ENCODE data around the gene SPTBN4. TPM values are rescaled to one million over a fixed set of nuclear protein-coding genes. Genes with fewer than 3 reads are reported as not detected.
"Not testable (repeated sequence)": the region's sequence is repeated elsewhere in the genome, so short reads cannot be mapped to it uniquely, and the experiment has no call there.

SPTBN4 gene
- 0.20 TPM for total RNA-seq

DNA sequence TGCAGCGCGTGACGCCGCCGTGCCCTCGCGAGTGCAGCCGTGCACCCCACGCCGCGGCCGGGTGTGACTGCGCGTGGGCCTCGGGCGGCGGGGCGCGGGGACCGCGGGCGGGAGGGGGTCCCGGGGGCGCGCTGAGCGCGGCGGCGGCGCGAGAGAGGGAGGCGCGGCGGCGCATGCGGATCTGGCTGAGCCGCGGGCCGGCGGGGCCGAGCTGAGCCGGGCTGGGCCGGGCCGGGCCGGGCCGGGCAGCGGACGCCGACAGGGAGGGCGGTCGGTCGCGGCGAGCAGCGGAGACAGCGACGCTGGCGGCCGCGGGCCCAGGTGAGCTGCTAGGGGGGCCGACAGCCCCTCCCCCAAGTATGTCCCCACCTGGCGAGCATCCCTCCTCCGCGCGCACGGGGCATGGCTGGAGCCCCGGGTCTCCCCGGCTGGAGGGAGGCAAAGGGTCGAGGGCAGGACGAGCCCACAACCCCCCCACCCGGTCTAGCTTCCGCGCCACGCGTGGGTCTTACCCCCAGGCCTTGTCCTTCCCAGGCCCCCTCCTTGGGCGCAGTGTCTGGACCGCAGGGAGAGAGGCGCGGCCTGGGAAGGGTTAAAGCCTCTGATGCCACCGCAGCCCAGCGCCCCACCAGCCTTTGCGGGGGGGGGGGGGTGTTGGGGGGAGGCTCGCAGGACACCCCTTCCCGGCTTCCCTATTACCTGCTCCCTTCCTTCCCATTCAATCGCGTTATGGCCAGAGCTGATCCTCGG lies at the start of gene SPTBN4:
SPTBN4 (plus strand) TSS at position 17 of the 750 bp plus-strand sequence. CDS start 5,621 bp downstream, outside the sequence.
- no peak for ATAC-seq

DNA sequence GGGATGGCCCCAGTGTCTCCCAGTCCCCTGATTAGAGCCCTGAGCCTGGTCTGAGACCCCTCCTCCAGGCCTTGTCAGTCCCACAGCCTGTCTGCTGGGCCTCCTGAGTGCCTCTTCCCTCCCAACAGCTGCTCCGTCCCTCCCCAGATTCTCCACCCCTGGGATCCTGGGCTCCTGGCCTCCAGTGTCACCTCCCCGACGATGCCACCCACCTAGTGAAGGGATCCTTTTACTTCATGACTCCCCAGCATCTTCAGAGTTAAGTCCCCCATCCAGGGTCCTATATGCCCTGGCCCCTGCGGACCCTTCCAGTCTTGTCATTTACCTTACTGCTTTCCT lies 49.2 kb upstream of the SPTBN4 start:
- ATAC-seq = no peak

DNA sequence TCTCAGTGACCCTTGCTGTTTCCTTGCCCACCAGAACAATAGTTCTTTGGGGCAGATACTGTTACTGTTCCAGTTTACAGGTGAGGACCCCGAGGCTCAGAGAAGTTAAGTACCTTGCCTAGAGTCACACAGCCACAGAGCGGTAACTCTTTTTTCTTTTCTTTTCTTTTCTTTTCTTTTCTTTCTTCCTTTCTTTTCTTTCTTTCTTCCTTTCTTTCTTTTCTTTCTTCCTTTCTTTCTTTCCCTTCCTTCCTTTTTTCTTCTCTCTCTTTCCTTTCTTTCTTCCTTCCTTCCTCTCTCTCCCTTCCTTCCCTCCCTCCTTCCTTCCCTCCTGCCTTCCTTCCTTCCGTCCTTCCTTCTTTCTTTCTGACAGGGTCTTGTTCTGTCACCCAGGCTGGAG lies 48.8 kb upstream of the SPTBN4 start:
- no peak for ATAC-seq

DNA sequence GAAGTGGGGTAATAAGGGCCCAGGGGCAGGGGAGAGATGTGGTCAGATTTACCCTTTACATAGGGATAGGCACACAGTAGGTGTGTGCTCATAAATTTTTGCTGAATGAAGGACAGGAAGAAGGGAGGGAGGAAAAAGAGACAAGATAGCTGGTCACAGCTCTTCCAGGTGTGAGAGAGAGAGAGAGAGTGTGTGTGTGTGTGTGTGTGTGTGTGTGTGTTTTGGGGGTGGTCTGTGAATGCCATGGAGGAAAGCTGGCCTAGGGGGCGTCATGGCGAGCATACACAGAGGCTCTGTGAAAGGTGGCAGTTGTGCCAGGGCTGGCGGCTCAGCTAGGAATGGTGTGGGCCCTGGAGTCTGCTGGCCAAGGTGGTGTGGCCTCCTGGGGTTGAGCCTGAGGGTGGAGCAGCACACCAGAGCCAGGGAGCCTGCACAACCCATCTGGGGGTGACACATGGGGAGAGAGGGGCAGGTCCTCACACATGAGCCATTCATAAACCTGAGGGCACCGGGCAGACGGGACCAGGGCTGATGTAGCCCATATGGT lies 47.7 kb upstream of the SPTBN4 start:
- no peak for ATAC-seq

DNA sequence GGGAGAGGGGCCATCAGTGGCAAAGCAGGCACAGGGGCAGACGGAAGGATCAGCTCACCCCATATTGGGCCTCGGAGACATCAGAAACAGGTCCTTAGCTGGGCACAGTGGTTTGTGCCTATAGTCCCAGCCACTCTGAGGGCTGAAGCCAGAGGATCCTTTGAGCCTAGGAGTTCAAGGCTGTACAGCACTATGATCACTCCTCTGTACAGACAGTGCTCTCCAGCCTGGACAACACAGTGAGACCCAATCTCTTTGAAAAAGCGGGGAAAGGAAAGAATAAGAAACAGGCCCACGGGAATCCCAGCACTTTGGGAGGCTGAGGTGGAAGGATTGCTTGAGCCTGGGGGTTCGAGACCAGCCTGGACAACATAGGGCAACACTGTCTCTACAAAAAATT lies 47.0 kb upstream of the SPTBN4 start:
- ATAC-seq = no peak

DNA sequence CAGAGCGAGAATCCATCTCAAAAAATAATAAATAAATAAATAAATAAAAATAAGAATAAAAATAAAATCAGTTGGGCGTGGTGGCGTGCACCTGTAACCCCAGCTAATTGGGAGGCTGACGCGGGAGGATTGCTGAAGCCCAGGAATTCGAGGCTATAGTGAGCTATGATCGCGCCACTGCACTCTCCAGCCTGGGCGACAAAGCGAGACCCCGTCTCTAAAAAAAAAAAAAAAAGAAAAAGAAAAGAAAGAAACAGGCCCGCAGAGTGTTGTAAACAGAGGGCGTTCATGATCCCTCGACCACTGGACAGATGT lies 46.4 kb upstream of the SPTBN4 start:
- ATAC-seq = no peak

DNA sequence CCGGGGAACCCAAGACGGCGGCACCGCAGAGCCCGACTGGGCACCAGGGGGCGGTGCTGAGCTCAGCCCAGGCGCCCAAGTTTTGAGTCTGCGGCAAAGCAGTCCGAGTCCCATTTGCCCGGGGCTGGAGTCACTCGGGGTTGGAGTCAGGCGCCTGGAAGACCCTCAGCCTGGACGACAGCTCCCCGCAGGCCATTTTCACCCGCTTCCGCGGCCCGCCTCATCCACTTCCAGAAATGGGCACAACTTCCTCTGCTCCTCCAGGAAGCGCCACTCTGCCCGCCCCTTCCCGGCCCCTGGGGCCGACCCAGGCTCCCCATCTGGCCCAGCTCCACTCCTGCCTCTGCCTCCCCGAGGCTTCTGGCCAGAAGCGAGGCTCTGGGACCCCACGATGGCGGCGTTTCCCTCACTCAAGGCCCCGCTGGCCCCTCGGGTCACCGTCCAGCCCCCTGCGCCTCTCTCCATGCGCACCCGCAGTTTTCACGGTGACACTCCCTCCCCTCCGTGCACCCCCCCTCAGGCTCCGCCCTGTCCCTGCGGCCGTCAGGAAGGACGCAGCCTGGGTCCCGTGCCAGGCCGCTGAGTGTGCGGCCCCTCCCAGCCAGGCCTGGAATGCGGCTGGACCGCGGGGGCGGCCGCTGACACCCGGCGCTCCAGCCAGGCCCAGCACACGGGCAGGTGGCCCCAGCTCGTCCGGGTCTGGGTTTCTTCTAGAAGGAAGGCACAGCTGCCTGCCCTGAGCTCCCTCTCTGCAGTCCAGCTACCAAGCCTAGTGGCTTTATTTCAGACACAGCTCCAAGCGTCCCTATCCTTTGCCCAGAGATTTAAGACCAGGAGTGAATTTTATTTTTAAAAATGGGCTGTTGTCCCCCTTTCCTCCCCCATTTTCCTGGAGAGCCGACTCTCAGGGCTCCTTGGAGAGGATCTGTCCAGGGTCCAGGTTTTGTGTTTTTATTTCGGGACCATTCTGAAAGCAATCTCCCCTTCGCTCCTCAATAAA lies 45.7 kb upstream of the SPTBN4 start:
- ATAC-seq = peak; percentile 82

DNA sequence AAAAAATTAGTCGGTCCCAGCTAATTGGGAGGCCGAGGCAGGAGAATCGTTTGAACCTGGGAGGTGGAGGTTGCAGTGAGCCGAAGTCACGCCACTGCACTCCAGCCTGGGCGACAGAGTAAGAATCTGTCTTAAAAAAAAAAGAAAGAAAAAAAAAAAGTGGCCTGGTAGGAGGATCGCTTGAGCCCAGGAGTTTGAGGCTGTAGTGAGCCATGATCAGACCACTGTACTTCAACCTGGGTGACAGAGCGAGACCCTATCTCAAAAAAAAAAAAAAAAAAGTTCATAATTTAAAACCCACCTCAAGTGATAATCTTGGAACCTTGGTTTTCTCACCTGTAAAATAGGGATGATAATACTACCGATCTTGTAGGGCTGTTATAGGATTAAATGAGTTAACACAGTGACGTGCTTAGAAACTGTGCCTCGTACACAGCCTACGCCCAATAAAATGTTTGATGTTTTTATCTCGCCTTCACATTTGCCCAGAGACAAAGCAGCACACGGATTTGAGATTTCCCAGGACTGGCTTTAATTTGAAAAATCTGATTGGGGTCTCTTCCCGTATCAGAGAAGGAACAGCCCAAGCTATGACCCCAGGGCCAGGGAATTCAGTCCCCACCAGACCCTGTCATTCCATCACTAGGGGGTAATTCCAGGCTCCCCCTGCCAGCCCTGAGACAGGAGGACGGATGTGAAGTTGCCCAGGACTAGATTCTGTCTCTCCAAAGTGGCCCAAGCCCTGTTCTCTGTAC lies 44.6 kb upstream of the SPTBN4 start:
- no peak for ATAC-seq

DNA sequence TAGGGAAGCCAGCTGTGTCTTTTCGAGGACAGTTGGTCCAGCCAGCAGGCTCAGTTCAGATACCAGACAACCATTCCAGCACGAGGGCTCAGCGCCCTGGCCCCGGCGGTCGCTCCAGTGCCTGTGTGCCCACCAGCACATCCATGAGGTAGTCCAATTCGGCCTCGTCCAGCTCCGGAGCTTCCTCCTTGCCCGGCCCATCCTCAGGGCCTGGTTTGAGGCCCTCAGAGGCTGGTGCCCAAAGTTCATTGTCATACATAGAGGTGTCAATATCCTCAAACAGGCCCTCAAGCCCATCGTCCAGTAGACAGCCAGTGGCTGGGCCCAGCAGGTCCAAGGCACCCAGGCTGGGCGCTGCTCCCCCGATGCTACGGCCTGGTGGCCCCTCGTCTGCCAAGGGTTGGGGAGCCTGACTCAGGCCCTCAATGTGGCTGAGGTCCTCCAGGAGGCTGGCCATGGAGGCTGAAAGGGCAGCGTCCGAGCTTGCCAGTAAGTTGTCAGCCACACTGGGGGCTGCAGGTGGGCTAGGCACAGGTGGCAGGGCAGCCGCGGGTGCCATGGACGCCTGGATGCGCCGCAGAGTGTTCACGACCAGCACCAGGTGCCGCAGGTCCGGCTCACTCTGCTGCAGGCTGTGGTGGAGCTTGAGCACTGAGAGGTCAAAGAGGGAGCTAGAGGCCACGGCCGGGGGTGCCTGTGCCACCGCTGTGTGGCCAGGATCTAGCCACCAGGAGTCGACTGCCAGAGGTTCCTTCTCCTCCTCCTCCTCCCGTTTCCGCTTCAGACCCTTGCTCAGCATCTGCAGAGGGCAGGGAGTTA lies 43.8 kb upstream of the SPTBN4 start:
- ATAC-seq = no peak

DNA sequence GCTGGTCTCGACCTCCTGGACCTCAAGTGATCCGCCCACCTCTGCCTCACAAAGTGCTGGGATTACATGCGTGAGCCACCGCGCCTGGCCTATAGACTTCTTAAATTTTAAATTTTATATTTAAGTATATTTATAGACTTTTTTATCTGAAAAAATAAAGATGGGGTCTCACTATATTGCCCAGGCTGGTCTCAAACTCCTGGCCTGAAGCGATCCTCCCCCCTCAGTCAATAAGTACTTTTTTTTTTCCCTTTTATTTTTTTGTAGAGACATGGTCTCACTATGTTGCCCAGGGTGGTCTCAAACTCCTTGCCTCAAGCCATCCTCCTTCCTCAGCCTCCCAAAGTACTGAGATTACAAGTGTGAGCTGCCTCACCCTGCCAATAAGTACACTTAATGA lies 42.9 kb upstream of the SPTBN4 start:
- ATAC-seq = no peak

DNA sequence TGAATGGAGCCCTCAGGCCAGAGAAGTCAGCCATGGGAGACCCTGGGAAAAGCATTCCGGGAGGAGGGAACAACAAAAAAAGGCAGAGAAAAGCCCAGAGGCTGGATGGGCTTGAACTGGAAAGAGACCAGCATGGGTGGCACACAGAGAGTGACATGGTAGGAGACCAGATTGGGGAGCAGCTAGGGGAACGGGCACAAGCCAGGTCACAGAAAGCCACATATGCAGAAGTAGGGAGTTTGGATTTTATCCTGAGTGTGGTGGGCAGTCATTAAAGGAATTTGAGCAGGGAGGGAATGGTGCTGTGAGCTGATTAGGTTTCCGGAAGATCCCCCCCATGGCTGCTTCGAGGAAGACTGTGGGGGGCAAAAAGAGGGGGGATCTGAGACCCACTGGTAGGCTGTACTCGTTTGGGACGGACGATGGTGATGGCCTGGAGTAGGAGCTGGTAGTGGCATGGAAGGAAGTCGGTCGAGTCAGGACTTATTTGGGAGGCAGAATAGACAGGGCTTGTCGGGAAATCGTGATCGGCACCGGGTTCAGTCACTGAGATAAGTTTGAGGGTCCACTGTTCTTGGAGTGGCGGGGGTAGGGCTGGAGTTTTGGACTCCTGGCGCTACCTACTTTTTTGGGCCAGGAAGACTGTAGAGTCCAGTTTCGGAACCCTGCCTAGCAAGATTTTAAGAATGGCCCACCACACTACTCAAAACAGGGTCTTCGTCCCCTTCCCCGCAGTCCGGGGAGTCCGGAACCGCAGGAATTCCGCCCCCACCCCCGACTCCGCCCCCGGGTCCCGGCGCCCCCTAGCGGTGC lies 42.0 kb upstream of the SPTBN4 start:
- ATAC-seq = no peak

DNA sequence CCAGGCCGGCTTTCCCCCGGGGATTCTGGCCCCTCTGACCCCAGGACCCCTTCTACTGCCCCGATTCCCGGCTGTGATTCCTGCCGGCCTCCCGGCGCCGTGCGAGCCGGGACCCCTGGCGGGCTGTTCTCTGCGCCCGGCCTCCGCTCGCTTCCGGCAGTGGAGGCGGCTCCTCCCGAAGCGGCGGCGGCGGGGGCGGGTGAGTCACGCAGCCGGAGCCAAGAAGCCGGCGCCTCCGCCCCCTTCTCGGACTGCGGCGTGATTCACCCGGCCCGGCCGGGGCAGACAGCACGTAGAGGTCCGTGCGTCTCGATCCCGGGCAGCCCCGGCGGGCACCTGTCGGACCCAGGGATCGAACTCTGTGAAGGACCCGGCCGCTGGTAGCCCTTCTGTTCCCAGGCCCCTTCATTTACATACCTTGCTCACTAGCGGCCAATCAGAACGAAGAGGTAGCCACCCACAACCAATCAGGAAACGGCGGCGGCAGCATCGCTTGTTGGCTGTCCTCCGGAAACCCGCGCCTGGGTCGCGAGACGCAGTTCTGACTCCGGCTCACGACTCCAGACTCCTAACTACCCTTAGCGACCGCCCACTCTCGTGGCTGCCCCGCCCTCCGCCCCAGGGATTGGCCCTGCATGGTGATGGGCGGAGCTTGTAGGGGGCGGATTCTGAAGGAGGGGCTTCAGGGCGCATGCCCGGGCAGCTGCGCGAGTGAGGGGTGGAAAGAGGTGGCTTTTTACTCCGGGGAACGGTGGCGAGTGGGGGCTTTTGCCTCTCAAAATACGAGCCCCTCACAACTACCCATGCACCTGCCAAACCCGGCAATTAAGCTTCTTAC lies 41.1 kb upstream of the SPTBN4 start, which contains the start of gene SERTAD1:
SERTAD1 (minus strand) TSS at position 543 of the 838 bp plus-strand sequence. CDS start 2,446 bp downstream, outside the sequence.
- peak; percentile 93 for ATAC-seq

DNA sequence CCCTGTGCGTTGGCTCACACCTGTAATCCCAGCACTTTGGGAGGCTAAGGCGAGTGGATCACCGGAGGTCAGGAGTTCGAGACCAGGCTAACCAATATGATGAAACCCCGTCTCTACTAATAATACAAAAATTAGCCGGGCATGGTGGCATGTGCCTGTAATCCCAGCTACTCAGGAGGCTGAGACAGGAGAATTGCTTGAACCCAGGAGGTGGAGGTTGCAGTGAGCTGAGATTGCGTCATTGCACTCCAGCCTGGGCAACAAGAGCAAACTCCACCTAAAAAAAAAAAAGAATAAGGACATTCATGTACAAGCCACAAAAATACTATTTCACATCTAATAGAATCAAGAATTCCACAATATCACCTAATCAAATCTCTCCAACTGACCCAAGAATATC lies 38.6 kb upstream of the SPTBN4 start:
- not testable (repeated sequence) for ATAC-seq

DNA sequence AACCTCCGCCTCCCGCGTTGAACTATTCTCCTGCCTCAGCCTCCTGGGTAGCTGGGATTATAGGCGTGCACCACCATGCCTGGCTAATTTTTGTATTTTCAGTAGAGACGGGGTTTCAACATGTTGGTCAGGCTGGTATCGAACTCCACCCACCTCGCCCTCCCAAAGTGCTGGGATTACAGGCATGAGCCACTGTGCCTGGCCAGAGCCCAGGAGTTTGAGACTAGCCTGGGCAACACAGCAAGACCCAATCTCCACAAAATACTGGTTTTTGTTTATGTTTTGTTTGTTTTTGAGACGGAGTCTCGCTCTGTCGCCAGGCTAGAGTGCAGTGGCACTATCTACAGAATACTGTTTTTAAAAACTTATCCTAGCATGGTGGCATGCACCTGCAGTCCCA lies 36.6 kb upstream of the SPTBN4 start:
- not testable (repeated sequence) for ATAC-seq

DNA sequence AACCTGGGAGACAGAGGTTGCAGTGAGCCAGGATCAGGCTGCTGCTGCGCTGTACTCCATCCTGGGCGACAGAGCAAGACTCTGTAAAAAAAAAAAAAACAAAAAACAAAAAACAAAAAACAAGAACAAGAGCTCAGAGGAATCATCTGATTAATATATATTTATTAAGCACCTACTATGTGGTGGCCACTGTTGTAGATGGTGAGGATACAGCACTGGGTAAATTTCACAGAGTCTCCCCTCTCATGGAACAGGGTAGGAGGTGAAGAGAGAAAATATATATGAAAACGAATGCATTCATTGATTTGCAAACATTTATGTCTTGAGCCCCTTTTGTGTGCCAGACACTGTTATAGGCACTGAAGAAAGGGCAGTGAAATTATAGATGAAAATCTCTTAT lies 35.1 kb upstream of the SPTBN4 start:
- ATAC-seq = no peak

DNA sequence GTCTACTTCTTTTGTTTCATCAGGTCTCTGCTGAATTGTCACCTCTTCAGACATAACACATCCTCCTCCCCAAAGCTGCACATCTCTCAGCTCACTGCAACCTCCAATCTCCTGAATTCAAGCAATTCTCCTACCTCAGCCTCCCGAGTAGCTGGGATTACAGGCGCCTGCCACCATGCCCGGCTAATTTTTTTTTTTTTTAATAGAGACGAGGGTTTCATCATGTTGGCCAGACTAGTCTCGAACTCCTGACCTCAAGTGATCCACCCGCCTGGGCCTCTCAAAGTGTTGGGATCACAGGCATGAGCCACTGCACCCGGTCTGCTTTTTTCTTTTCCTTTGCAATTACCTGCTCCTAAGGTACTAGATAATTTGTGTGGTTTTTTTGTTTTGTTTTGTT lies 34.0 kb upstream of the SPTBN4 start:
- ATAC-seq = not testable (repeated sequence)

DNA sequence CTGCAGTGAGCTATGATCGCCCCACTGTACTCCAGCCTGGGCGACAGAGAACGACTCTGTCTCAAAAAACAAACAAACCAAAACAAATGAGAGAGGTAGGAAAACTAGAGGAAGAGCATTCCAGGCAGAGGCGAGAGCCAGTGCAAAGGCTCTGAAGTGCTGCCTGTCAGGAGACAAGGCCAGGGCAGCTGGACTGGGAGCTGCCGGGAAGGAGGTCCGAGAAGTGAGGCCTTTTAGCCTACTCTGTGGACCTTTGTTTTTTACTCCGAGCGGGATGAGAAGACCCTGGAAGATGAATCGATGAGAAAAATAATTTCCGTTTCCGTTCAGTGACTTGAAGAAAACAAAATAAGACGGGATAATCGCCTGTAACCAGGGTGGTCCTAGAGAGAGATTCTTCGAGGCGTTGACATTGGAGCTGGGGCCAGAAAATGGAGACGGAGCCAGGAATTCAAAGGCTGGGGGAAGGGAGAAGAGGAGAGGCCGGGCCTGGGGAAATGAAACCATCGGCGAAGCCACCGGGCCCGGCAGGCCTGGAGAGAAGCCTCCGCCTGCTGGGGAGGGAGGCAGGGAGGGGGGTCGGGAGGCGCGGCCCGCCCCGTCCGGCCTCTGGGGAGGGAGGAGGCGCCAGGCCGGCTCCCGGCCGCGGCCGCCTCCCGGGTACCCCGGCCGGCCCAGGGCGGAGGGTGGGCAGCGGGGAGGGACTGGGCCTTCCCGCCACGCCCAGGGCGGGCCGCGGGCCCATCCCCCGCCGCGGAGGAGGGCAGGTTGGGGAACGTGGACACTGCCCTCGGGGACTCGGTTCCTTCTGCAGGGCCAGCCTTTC lies 33.2 kb upstream of the SPTBN4 start:
- peak; percentile 95 for ATAC-seq

DNA sequence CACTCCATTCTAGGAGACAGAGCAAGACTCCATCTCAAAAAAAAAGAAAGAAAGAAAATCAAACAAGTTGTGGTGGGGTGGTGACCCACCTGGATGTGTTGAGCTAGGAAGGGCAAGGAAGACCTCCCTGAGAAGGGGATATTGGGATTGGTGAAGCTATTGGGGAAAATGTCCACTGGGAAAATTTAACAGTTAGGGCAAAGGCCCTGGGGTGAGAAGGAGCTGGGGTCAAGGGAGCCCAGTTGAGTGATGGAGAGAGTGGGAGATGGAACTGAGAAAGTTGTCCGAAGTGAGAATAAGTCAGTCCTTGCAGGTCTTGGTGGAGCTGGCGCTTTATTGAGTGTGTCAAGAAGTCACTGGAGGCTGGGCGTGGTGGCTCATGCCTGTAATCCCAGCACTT lies 28.5 kb upstream of the SPTBN4 start:
- no peak for ATAC-seq

DNA sequence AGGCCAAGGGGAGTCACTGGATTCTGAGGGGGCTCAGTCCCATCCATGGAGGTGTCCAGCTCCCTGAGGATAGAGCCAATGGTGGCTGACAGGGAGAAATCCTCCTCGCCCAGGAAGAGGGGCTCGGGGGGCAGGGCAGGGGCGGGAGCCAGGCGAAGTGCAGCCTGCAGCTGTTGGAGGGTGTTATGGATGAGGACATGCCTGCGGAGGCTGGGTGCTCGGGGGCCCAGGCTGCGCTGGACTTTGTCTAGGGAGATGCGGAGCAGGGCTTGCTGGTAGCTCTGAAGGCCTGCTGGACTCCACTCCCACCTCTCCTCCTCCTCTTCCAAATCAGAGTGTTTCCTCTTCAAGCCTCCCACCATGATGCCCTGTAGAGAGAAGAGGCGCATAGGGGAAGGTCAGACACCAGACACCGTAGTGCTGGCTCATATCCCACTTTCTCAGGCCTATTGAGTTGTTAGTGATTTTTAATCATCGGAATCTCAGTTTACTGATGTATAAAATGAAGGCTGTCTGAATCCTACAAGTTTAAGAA lies 25.0 kb upstream of the SPTBN4 start:
- no peak for ATAC-seq

Measured in esophagus mucosa (tissue), 1 donor.